Renal cortical epithelial cell (primary cell): ENCODE results near the gene C4orf36. TPM values are rescaled to one million over a fixed set of nuclear protein-coding genes. Genes with fewer than 3 reads are reported as not detected.
"Not testable (repeated sequence)": the region's sequence is repeated elsewhere in the genome, so short reads cannot be mapped to it uniquely, and the experiment has no call there.

Source experiments
- DNase-seq: peaks from one replicate; pipeline ENCODE4 v3.0.0-alpha.2; 2011; ENCODE audit warnings: low read depth
- total RNA-seq: library from RNA; depleted of rRNA; stranded (reverse); fragments of >200 nt; gene quantifications from 2 replicates; pipeline ENCODE4 v1.2.3, GENCODE V29; 2014

The C4orf36 gene
- total RNA-seq, 1 donor from 2014 or later: 2.1 TPM

- DNase-seq: no peak
Measured at GRCh38 chr4:86917212-86918039, 25.2 kb upstream of the C4orf36 start.

- DNase-seq: no peak
Measured at GRCh38 chr4:86916392-86916791, 24.2 kb upstream of the C4orf36 start.

- no peak for DNase-seq
Measured at GRCh38 chr4:86910820-86911684, 18.8 kb upstream of the C4orf36 start.

GRCh38 chr4:86910369-86910768 lies 18.1 kb upstream of the C4orf36 start:
- no peak for DNase-seq

- DNase-seq: no peak
Measured at GRCh38 chr4:86909546-86910295, 17.5 kb upstream of the C4orf36 start.

GRCh38 chr4:86908251-86908657 lies 16.0 kb upstream of the C4orf36 start:
- DNase-seq: peak; percentile 40

GRCh38 chr4:86901864-86902263 lies 9.6 kb upstream of the C4orf36 start:
- no peak for DNase-seq

GRCh38 chr4:86898562-86898961 lies 6.3 kb upstream of the C4orf36 start:
- no peak for DNase-seq

GRCh38 chr4:86896596-86896995 lies 4.4 kb upstream of the C4orf36 start:
- DNase-seq: no peak

- peak; percentile 78 for DNase-seq
Measured at GRCh38 chr4:86895692-86896488, 3.7 kb upstream of the C4orf36 start.

GRCh38 chr4:86894455-86894854 lies 2.2 kb upstream of the C4orf36 start:
- peak; percentile 60 for DNase-seq

- DNase-seq: no peak
Measured at GRCh38 chr4:86893136-86893535, 914 bp upstream of the C4orf36 start.

GRCh38 chr4:86892636-86892960 lies 376 bp upstream of the C4orf36 start:
- DNase-seq: no peak

GRCh38 chr4:86890790-86891189 lies 1.4 kb downstream of the C4orf36 start:
- DNase-seq: no peak

GRCh38 chr4:86879641-86880040 lies 12.6 kb downstream of the C4orf36 start:
- no peak for DNase-seq

GRCh38 chr4:86878640-86879039 lies 13.6 kb downstream of the C4orf36 start:
- DNase-seq: no peak

GRCh38 chr4:86876894-86877685 lies 15.1 kb downstream of the C4orf36 start:
- DNase-seq: no peak

- DNase-seq: not testable (repeated sequence)
Measured at GRCh38 chr4:86875436-86875835, 16.8 kb downstream of the C4orf36 start.

GRCh38 chr4:86872135-86872534 lies 20.1 kb downstream of the C4orf36 start:
- no peak for DNase-seq

GRCh38 chr4:86870442-86871069 lies 21.7 kb downstream of the C4orf36 start:
- no peak for DNase-seq
